B cell (primary cell): ENCODE measurements around the gene CCDC186. TPM values are rescaled to one million over a fixed set of nuclear protein-coding genes. Genes with fewer than 3 reads are reported as not detected.

Experiments
- ATAC-seq: fragments of 200-7000 bp; cut with Tn5 transposase; one replicate; pipeline ENCODE4 v1.10.0; 2021; ENCODE audit warnings: low read depth, mild to moderate bottlenecking, moderate number of reproducible peaks, moderate library complexity
- CTCF ChIA-PET: fragments of 350-600 bp; sonication (Branson Sonifier 250); formaldehyde crosslinking; loops from one replicate; lab custom pipeline; 2021; ENCODE audit warnings: antibody characterized with exemption, inconsistent platforms; lab: Charles Lee
- POLR2A ChIA-PET: fragments of 350-600 bp; sonication (Branson Sonifier 250); formaldehyde crosslinking; loops from one replicate; lab custom pipeline; 2021; ENCODE audit warnings: antibody characterized with exemption; lab: Charles Lee
- DNase-seq: peaks from one replicate; pipeline ENCODE4 v3.0.0; 2013
- H2AFZ ChIP-seq: 2 replicates; pipeline ENCODE4 v1.6.1; 2012; ENCODE audit warnings: mild to moderate bottlenecking, low read depth, low read length; ENCODE audit not compliant: insufficient read depth, poor library complexity, severe bottlenecking
- H3K27ac ChIP-seq, 2 donors: 1 replicate in 1 of 2; 2 replicates in 1 of 2; pipeline ENCODE4 v1.5.1; 2012 to 2013; ENCODE audit warnings: low read length in 2 of 2, mild to moderate bottlenecking in 2 of 2, moderate library complexity in 1 of 2
- H3K27me3 ChIP-seq, 4 experiments: fragments of 200-600 bp in 1 of 4; sonication (generic) in 1 of 4; replicated peaks in 1 of 4; 1 replicate in 2 of 4; 2 replicates in 2 of 4; pipeline versions ENCODE4 v1.6.1 to v1.7.0; 2013 to 2016; ENCODE audit warnings: low read length in 3 of 4, mild to moderate bottlenecking in 2 of 4, mixed read lengths in 1 of 4, moderate library complexity in 1 of 4; ENCODE audit not compliant: insufficient read depth in 4 of 4, control insufficient read depth in 3 of 4; ENCODE audit errors: control extremely low read depth in 1 of 4
- H3K36me3 ChIP-seq, 2 experiments: replicated peaks in 1 of 2; 1 replicate in 1 of 2; 2 replicates in 1 of 2; pipeline versions ENCODE4 v1.6.1 to v1.7.1; 2013; ENCODE audit warnings: low read length in 1 of 2; ENCODE audit not compliant: insufficient read depth in 2 of 2, control insufficient read depth in 1 of 2; ENCODE audit errors: control extremely low read depth in 1 of 2, extremely low read depth in 1 of 2
- H3K4me1 ChIP-seq, 2 donors: fragments of 200-600 bp in 1 of 2; sonication (generic) in 1 of 2; 1 replicate in 1 of 2; 2 replicates in 1 of 2; pipeline versions ENCODE4 v1.5.1 to v1.6.1; 2013 to 2017; ENCODE audit warnings: low read length in 2 of 2; ENCODE audit not compliant: control insufficient read depth in 2 of 2, insufficient read depth in 2 of 2
- H3K4me2 ChIP-seq: replicated peaks from 2 replicates; pipeline ENCODE3; 2012; ENCODE audit warnings: mild to moderate bottlenecking, low read depth, low read length; ENCODE audit not compliant: poor library complexity, severe bottlenecking
- H3K4me3 ChIP-seq, 5 experiments: fragments of 200-600 bp in 1 of 5; sonication (generic) in 1 of 5; 1 replicate in 3 of 5; 2 replicates in 2 of 5; pipeline versions ENCODE4 v1.5.1 to v1.7.0; 2011 to 2016; ENCODE audit warnings: low read length in 4 of 5, mild to moderate bottlenecking in 4 of 5, low read depth in 2 of 5, control low read depth in 1 of 5, moderate library complexity in 1 of 5; ENCODE audit not compliant: insufficient read depth in 1 of 5; ENCODE audit errors: control extremely low read depth in 1 of 5, extremely low read depth in 1 of 5
- H3K79me2 ChIP-seq: fragments of 200-600 bp; sonication (generic); one replicate; pipeline ENCODE4 v1.6.0; 2016; ENCODE audit warnings: low read length; ENCODE audit not compliant: control insufficient read depth, insufficient read depth
- H3K9ac ChIP-seq: fragments of 200-600 bp; sonication (generic); 2 replicates; pipeline ENCODE4 v1.6.1; 2017; ENCODE audit warnings: mild to moderate bottlenecking, low read length, moderate library complexity
- H3K9me3 ChIP-seq, 3 donors: one replicate each; pipeline versions ENCODE4 v1.6.1 to v1.7.1; 2013; ENCODE audit warnings: low read length in 2 of 3; ENCODE audit not compliant: control insufficient read depth in 2 of 3, insufficient read depth in 1 of 3; ENCODE audit errors: control extremely low read depth in 1 of 3
- H4K20me1 ChIP-seq: 2 replicates; pipeline ENCODE4 v1.6.0; 2012; ENCODE audit warnings: mild to moderate bottlenecking, low read length; ENCODE audit not compliant: insufficient read depth, control insufficient read depth, poor library complexity, severe bottlenecking
- H3K27ac Mint-ChIP-seq: one replicate; pipeline ENCODE4 v1.8.0; 2021; ENCODE audit warnings: mixed read lengths
- H3K27me3 Mint-ChIP-seq: one replicate; pipeline ENCODE4 v1.8.0; 2021; ENCODE audit warnings: mixed read lengths
- H3K4me1 Mint-ChIP-seq: one replicate; pipeline ENCODE4 v1.8.0; 2021; ENCODE audit warnings: mixed read lengths
- H3K4me3 Mint-ChIP-seq: one replicate; pipeline ENCODE4 v1.8.0; 2021; ENCODE audit warnings: mixed read lengths
- H3K9me3 Mint-ChIP-seq: one replicate; pipeline ENCODE4 v1.8.0; 2022; ENCODE audit warnings: mixed read lengths; ENCODE audit not compliant: insufficient read depth
- EZH2 ChIP-seq: IDR thresholded peaks from 2 replicates; pipeline ENCODE4 v1.6.1; 2012; ENCODE audit warnings: borderline replicate concordance, low read depth, mild to moderate bottlenecking, moderate library complexity, low read length; ENCODE audit not compliant: insufficient read depth, poor library complexity, severe bottlenecking
- WGBS: methylation state at CpG from one replicate; pipeline ENCODE4 v1.1.5; 2013; ENCODE audit warnings: missing lambda C conversion rate; ENCODE audit not compliant: insufficient coverage; 5-methylcytosine and 5-hydroxymethylcytosine counted together
- intact Hi-C: fragments of 100-400 bp; cut with micrococcal nuclease; formaldehyde crosslinking; loops from one replicate; pipeline ENCODE4 v1.10.0; 2022
- polyA plus RNA-seq: library from polyadenylated mRNA; depleted of rRNA; stranded (reverse); fragments of >200 nt; gene quantifications from 2 replicates; pipeline ENCODE4 v1.2.3, GENCODE V29; 2012
- total RNA-seq, 2 donors: library from RNA; stranded (reverse); fragments of 120-200 nt in 1 of 2; gene quantifications; 1 replicate in 1 of 2; 2 replicates in 1 of 2; pipeline versions ENCODE4 v1.2.3 to v1.2.4, GENCODE V29; 2013 to 2022
- TF ChIP-seq, protein P1 (sequence below): fragments of 200-600 bp; IDR thresholded peaks from one replicate; pipeline ENCODE4 v1.8.0; 2022; ENCODE audit warnings: antibody characterized with exemption, mild to moderate bottlenecking

CCDC186 gene
- total and polyA plus RNA-seq, 2 donors (not counting 1 experiment from before 2014, with no cell fraction given) = 8.0 to 33.8 TPM

DNA sequence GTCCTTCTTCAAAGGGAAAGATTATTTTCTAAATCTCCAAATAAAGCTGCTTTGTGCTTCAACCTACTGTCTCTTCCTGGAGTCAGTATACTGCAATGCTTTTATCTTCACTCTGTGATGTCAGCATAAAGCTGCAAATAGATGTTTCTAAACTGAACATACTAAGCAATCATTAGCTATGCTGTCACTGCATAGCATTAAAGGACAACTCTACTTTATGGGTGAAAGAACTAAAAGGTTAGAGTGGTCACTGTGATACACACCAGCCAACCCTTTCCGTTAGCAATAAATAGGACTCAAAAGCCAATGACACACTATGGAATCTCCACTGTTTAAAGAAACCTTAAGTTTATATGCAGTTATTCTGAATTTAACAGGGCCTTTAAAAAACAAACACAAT is 1.8 kb downstream of the CCDC186 start:
- TF ChIP-seq, protein P1, sequence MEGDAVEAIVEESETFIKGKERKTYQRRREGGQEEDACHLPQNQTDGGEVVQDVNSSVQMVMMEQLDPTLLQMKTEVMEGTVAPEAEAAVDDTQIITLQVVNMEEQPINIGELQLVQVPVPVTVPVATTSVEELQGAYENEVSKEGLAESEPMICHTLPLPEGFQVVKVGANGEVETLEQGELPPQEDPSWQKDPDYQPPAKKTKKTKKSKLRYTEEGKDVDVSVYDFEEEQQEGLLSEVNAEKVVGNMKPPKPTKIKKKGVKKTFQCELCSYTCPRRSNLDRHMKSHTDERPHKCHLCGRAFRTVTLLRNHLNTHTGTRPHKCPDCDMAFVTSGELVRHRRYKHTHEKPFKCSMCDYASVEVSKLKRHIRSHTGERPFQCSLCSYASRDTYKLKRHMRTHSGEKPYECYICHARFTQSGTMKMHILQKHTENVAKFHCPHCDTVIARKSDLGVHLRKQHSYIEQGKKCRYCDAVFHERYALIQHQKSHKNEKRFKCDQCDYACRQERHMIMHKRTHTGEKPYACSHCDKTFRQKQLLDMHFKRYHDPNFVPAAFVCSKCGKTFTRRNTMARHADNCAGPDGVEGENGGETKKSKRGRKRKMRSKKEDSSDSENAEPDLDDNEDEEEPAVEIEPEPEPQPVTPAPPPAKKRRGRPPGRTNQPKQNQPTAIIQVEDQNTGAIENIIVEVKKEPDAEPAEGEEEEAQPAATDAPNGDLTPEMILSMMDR = no peak
- no peak for TF ChIP-seq EZH2
- peaks cover 41% of the 10 kb centered on the region for H3K4me1 Mint-ChIP-seq
- Histone ChIP-seq H2AFZ (no peak overlapping the region), H3K9ac (no peak overlapping the region), H3K4me2 (peak overlapping the region; percentile 80), H3K4me1 (peaks cover 11 to 13% of the 10 kb centered on the region in 2 donors), H3K4me3 (no peak overlapping the region), H3K27ac (peak overlapping the region in 1 of 2 donors; percentile 51), H3K36me3 (peaks cover 0 to 5% of the 10 kb centered on the region in 2 experiments), H3K79me2 (peaks cover 80% of the 10 kb centered on the region), H4K20me1 (no peaks in the 10 kb centered on the region), H3K27me3 (no peaks in the 10 kb centered on the region), H3K9me3 (peaks cover 0 to 3% (median 0%) of the 10 kb centered on the region in 3 donors)
- H3K27ac Mint-ChIP-seq = no peak overlapping the region
- POLR2A ChIA-PET = no interaction called here
- peak overlapping the region; percentile 89 for H3K4me3 Mint-ChIP-seq
- no peak for DNase-seq
- peaks cover 3% of the 10 kb centered on the region for H3K27me3 Mint-ChIP-seq
- CTCF ChIA-PET = no interaction called here
- WGBS = no CpG with 5 or more reads among the region's 1 CpG
- ATAC-seq = no peak
- H3K9me3 Mint-ChIP-seq = peaks cover 2% of the 10 kb centered on the region
- intact Hi-C loops = loop anchor here (5.0 to 10.0 kb wide), 2 partner anchors 40 to 653 kb away; partner anchors contain the start of gene FHIP2A

DNA sequence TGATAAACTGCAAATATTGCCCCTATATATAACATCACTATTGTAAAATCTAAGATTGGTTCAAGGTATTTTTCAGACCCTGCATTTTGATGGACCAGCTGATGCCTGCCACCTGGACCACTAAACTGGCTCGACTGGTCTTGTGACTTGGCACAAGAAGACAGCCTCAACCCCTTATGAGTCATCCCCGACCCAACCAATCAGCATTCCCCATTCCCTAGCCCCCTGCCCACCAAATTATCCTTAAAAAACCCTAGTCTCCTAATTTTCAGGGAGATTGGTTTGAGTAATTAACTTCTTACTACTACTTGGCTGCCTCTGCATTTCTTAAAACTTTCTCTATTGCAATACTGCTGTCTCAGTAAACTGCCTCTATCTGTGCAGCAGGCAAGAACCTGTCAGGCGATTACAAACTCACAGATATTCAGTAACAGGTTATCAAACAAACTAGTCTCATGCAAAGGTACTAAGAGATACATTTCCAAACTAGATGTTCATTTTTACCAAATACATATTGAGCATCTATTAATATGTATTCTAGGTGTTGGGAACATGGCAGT is 5.5 kb downstream of the CCDC186 start:
- TF ChIP-seq, protein P1 = no peak
- no peak for TF ChIP-seq EZH2
- 90% methylated on average over 2 of the region's 3 CpGs for WGBS
- H3K36me3 ChIP-seq = peaks cover 5% of the 10 kb centered on the region in 2 experiments
- Mint-ChIP-seq H3K27ac (no peak overlapping the region), H3K4me1 (peaks cover 42% of the 10 kb centered on the region), H3K9me3 (peaks cover 2% of the 10 kb centered on the region), H3K4me3 (no peak overlapping the region), H3K27me3 (no peaks in the 10 kb centered on the region)
- peaks cover 7 to 13% of the 10 kb centered on the region in 2 donors for H3K4me1 ChIP-seq
- DNase-seq = no peak
- peaks cover 0 to 3% (median 0%) of the 10 kb centered on the region in 3 donors for H3K9me3 ChIP-seq
- H2AFZ ChIP-seq = no peak overlapping the region
- H3K79me2 ChIP-seq = peaks cover 93% of the 10 kb centered on the region
- no peak overlapping the region for H3K4me2 ChIP-seq
- intact Hi-C loops = no loop called here
- H3K27ac ChIP-seq = no peak overlapping the region
- H4K20me1 ChIP-seq = peaks cover 6% of the 10 kb centered on the region
- H3K9ac ChIP-seq = no peak overlapping the region
- no peak overlapping the region for H3K4me3 ChIP-seq
- ATAC-seq = no peak
- ChIA-PET CTCF (no interaction called here), POLR2A (no interaction called here)
- H3K27me3 ChIP-seq = no peaks in the 10 kb centered on the region
